Heart left ventricle (tissue), 13 donors: Measurements from ENCODE around the gene SLC22A23.

Experiments used
- POLR2A ChIP-seq, 2 donors: fragments of 450-650 bp; IDR thresholded peaks; one replicate each; pipeline ENCODE4 v1.6.1; 2017; ENCODE audit warnings: antibody characterized with exemption in 2 of 2, mild to moderate bottlenecking in 2 of 2, moderate library complexity in 2 of 2
- TF ChIP-seq, protein P1 (sequence below), 12 donors: fragments of 200-600 bp; sonication (generic) in 4 of 12; IDR thresholded peaks; one replicate each; pipeline versions ENCODE4 v1.5.0 to v1.8.0; 2018 to 2022; ENCODE audit warnings: antibody characterized with exemption in 12 of 12, mild to moderate bottlenecking in 5 of 12
- donor health status: ischemic (EF 13 %, LVEDD 7.1; RV severe dilation, severe dysfunction).
- donor health status: DM: no; HTN: yes; CAD: no.
- donor health status: DM: no; HTN: no; CAD: no.
- donor health status: ischemic (EF 25% LVEDD 6.9; RV normal size, moderate dysfunction).
- donor health status: ischemic (EF 25% LVEDD 5.7; RV mildly dilated, moderate dysfunction).
- donor health status: ischemic (EF 35%, LVEDD 5.7; RV mildly dilated, moderate dysfunction).
- donor health status: nonischemic (EF 11% LVEDD 7.7; RV severe dilation, severe dysfunction).
- donor health status: DM: yes; HTN: yes; CAD: no.
- donor health status: PGD.
- donor health status: ischemic (EF 29% LVEDD 5.4; RV normal size, mild dysfunction).
- donor health status: nonischemic (EF 23%, LVEDD 6.1; RV moderate dilation, normal function).

DNA sequence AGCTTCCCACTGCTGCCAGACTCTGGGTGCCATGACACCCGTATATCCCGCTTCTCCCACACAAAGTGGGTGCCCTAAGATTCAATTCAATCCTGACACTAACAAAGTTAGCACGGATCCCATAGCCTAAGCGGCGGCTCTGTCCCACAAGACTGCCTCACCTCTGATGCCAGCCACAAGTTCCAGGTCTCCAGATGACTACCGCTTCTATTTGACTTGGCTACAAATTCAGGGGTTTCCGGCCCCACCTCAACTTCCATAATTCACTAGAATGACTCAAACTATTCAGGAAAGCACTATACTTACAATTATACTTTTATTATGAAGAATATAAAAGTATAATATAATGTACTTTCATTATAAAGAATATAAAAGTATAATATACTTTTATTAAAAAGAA lies 24.8 kb upstream of the SLC22A23 start:
- TF ChIP-seq, protein P1, sequence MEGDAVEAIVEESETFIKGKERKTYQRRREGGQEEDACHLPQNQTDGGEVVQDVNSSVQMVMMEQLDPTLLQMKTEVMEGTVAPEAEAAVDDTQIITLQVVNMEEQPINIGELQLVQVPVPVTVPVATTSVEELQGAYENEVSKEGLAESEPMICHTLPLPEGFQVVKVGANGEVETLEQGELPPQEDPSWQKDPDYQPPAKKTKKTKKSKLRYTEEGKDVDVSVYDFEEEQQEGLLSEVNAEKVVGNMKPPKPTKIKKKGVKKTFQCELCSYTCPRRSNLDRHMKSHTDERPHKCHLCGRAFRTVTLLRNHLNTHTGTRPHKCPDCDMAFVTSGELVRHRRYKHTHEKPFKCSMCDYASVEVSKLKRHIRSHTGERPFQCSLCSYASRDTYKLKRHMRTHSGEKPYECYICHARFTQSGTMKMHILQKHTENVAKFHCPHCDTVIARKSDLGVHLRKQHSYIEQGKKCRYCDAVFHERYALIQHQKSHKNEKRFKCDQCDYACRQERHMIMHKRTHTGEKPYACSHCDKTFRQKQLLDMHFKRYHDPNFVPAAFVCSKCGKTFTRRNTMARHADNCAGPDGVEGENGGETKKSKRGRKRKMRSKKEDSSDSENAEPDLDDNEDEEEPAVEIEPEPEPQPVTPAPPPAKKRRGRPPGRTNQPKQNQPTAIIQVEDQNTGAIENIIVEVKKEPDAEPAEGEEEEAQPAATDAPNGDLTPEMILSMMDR (IDR thresholded peaks at IDR 0.05): no peak
- no peak for TF ChIP-seq POLR2A (IDR thresholded peaks at IDR 0.05)
